Hepatocyte (in vitro differentiated cells): ENCODE measurements around the gene RSAD1.

Experiments
- CTCF ChIP-seq: fragments of 200-600 bp; sonication (generic); IDR thresholded peaks from 2 replicates; pipeline ENCODE4 v1.5.1; 2016; ENCODE audit warnings: antibody characterized with exemption, mild to moderate bottlenecking; ENCODE audit not compliant: poor library complexity
- EZH2 ChIP-seq: fragments of 200-600 bp; sonication (generic); IDR thresholded peaks from 2 replicates; pipeline ENCODE4 v1.6.1; 2016; ENCODE audit warnings: antibody characterized with exemption, mild to moderate bottlenecking, borderline replicate concordance

GRCh38 chr17:50461550-50462132 lies 17.0 kb upstream of the RSAD1 start:
- TF ChIP-seq CTCF: no peak
- no peak for TF ChIP-seq EZH2
